Chondrocyte (in vitro differentiated cells): ENCODE data around the gene OVCH2. TPM values are rescaled to one million over a fixed set of nuclear protein-coding genes. Genes with fewer than 3 reads are reported as not detected.

Experiments
- DNase-seq: peaks from one replicate; pipeline ENCODE4 v3.0.0; 2021; ENCODE audit warnings: mixed read lengths, low spot score
- H3K27ac Mint-ChIP-seq: one replicate; pipeline ENCODE4 v1.8.0; 2021; ENCODE audit warnings: mild to moderate bottlenecking, moderate library complexity, mixed read lengths; ENCODE audit not compliant: unreplicated experiment
- H3K27me3 Mint-ChIP-seq: 2 replicates; pipeline ENCODE4 v1.8.0; 2021; ENCODE audit warnings: low read depth, mixed read lengths
- H3K36me3 Mint-ChIP-seq: 2 replicates; pipeline ENCODE4 v1.8.0; 2021; ENCODE audit warnings: low read depth, mixed read lengths
- H3K4me1 Mint-ChIP-seq: 2 replicates; pipeline ENCODE4 v1.8.0; 2021; ENCODE audit warnings: low read depth, mild to moderate bottlenecking, mixed read lengths
- H3K4me3 Mint-ChIP-seq: one replicate; pipeline ENCODE4 v1.8.0; 2021; ENCODE audit warnings: mild to moderate bottlenecking, moderate library complexity, mixed read lengths; ENCODE audit not compliant: unreplicated experiment
- H3K9me3 Mint-ChIP-seq: 2 replicates; pipeline ENCODE4 v1.8.0; 2021; ENCODE audit warnings: low read depth, mixed read lengths
- total RNA-seq: library from RNA; stranded (reverse); gene quantifications from 3 replicates; pipeline ENCODE4 v1.2.1, GENCODE V29; 2021
- TF ChIP-seq, protein P1 (sequence below): fragments of 200-600 bp; sonication (generic); IDR thresholded peaks from 2 replicates; pipeline ENCODE4 v1.5.0; 2021; ENCODE audit warnings: antibody characterized with exemption, mild to moderate bottlenecking, moderate library complexity

OVCH2 gene
- total RNA-seq, 1 donor from 2014 or later: 0.67 TPM

- TF ChIP-seq, protein P1, sequence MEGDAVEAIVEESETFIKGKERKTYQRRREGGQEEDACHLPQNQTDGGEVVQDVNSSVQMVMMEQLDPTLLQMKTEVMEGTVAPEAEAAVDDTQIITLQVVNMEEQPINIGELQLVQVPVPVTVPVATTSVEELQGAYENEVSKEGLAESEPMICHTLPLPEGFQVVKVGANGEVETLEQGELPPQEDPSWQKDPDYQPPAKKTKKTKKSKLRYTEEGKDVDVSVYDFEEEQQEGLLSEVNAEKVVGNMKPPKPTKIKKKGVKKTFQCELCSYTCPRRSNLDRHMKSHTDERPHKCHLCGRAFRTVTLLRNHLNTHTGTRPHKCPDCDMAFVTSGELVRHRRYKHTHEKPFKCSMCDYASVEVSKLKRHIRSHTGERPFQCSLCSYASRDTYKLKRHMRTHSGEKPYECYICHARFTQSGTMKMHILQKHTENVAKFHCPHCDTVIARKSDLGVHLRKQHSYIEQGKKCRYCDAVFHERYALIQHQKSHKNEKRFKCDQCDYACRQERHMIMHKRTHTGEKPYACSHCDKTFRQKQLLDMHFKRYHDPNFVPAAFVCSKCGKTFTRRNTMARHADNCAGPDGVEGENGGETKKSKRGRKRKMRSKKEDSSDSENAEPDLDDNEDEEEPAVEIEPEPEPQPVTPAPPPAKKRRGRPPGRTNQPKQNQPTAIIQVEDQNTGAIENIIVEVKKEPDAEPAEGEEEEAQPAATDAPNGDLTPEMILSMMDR: no peak
- no peak for DNase-seq
- no peak overlapping the region for H3K27ac Mint-ChIP-seq
- H3K4me1 Mint-ChIP-seq: peaks cover 4% of the 10 kb centered on the region
- H3K27me3 Mint-ChIP-seq: no peaks in the 10 kb centered on the region
- no peak overlapping the region for H3K4me3 Mint-ChIP-seq
- peaks cover 45% of the 10 kb centered on the region for H3K36me3 Mint-ChIP-seq
- H3K9me3 Mint-ChIP-seq: no peaks in the 10 kb centered on the region
These were observed 63.5 kb downstream of the OVCH2 start for GRCh38 chr11:7642747-7643146.

DNA sequence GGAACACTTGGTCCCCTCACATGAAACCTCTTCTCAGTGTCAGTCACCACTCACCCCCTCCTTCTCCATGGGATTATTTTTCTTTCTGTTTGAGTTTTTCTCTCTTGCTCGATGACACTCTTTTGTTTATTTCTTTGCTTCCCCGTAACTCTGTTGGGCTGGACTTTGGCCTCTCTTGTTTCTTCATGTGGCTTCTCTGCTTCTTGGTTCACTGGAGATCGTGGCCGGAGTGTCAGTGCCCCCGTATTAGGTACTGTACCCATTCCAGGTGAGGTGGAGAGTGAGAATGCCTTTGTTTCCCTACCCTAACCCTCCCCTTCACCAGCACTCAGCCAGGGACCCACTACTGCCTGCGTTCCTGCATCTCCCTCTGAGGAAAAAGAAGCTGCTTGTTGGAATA is 65.5 kb downstream of the OVCH2 start:
- TF ChIP-seq, protein P1: no peak
- Mint-ChIP-seq H3K27ac (no peak overlapping the region), H3K4me1 (peaks cover 10% of the 10 kb centered on the region), H3K36me3 (peaks cover 57% of the 10 kb centered on the region), H3K4me3 (no peak overlapping the region), H3K27me3 (no peaks in the 10 kb centered on the region), H3K9me3 (no peaks in the 10 kb centered on the region)
- no peak for DNase-seq

- no peaks in the 10 kb centered on the region for H3K9me3 Mint-ChIP-seq
- TF ChIP-seq, protein P1: no peak
- DNase-seq: no peak
- no peak overlapping the region for H3K4me3 Mint-ChIP-seq
- H3K27ac Mint-ChIP-seq: no peak overlapping the region
- H3K4me1 Mint-ChIP-seq: peaks cover 10% of the 10 kb centered on the region
- H3K36me3 Mint-ChIP-seq: peaks cover 60% of the 10 kb centered on the region
- H3K27me3 Mint-ChIP-seq: no peaks in the 10 kb centered on the region
These were observed 66.6 kb downstream of the OVCH2 start for GRCh38 chr11:7639643-7640025.

Other genes starting within 250 kb of the OVCH2 start
- gene OLFML1, start 221.0 kb downstream of the OVCH2 start, total RNA-seq: 11.1 to 69.3 TPM (median 12.3 TPM) in 3 replicates
- 86.4 to 120 TPM (median 90.8 TPM) in 3 replicates for gene PPFIBP2, start 192.5 kb downstream of the OVCH2 start, total RNA-seq
- gene CYB5R2, start 33.0 kb downstream of the OVCH2 start, total RNA-seq: 7.0 to 12.7 TPM (median 12.6 TPM) in 3 replicates
- 0.92 TPM in 1 of 3 replicates, not detected in the others for gene OR5P2, start 90.5 kb upstream of the OVCH2 start, total RNA-seq
- gene OR5P3, start 124.4 kb upstream of the OVCH2 start, total RNA-seq: 0.30 to 0.46 TPM in 2 of 3 replicates, not detected in the other
- not detected in 3 replicates for gene OR10A6, start 224.8 kb upstream of the OVCH2 start, total RNA-seq
- not detected in 3 replicates for gene OR10A3, start 235.2 kb upstream of the OVCH2 start, total RNA-seq